SKM-1 treated with dmso at 0.1 percent for 144 hours (cell line): Measurements from ENCODE around the gene PRRT1.
"Not testable (repeated sequence)": the region's sequence is repeated elsewhere in the genome, so short reads cannot be mapped to it uniquely, and the experiment has no call there.

ENCODE experiments used
- DNase-seq: peaks from one replicate; lab custom pipeline; 2025; ENCODE audit not compliant: unreplicated experiment; lab: John Stamatoyannopoulos, UW

The PRRT1 gene

DNA sequence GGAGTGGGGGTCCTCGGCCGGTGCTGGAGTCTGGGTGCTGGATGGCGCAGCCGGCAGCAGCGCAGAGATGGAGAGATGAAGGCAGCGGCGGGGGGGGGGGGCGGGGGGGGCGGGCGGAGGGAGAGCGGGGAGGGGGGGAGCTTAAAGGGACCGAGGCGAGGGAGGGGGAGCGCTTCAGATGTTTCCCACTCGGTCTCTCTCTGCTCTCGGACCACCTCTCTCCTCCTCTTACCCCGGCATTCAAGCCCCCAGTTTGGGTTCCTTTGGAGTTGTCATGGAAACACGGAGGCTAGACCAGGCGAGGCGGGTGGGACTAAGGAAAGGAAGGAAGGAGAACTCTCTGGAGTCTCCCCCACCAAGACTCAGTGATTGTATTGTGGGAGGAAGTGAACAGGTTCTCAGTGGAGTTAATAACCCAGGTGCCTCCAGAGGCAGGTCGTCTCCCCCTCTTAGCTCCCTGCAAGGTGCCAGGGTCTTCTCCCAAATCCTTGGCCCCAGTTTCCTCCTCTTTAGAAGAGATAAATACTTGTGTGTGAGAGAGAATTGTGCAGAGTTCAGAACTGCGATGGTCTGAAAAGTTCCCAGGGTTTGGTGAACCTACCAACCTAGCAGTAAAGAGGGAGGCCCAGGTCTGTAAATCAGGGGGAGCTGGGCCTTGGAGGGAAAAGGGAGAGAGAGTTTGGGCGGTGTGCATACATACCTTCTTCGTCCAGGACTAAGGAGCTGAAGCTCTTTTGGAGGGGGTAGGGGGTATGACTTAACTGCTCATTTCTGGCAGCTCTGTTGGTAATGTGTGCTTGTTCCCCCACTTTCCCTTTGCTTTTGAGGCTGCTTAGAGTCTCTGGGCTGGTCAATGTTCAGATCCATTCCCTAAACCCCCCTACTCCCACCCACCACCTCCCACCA lies at the start of gene PRRT1:
TSS of gene PRRT1 (minus strand) at position 77 of the 906 bp plus-strand sequence. CDS start 112 bp downstream, outside the sequence.
- no peak for DNase-seq

DNA sequence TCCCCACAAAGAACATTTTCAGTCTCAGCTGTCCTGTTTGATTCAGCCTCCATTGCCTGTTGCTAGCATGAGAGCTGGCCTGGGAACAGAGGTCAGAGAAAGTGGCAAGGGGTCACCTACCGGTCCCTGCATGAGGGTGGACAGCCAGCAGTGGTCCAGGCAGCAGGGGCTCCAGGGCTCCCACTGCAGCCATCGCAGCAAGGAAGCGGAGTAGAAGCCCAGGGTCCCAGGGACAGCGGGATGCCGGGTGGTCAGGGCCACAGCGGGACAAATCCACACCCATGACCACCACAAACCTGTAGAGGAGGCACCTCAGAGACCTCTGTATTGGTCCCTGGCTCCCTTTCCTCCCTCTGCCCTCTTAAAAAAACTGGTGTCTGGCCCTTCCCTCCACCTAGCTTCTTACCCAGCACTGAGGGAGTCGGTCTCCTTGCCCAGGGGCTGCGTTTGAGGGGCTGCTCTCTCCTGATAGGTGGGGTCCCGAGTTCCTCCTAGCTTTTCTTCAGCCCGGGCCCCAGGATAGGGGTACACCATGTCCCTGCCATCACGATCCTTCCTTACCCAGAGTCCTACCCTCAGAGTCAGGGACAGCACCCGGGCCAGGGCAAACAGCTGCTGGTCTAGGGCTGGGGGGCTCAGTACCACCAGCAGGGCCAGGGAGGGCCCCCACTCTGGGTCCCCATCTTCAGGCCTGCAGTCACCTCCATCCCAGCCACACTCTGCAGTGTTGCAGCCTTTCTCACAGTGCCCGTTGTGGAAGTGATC lies 49.2 kb upstream of the PRRT1 start:
- DNase-seq = no peak

DNA sequence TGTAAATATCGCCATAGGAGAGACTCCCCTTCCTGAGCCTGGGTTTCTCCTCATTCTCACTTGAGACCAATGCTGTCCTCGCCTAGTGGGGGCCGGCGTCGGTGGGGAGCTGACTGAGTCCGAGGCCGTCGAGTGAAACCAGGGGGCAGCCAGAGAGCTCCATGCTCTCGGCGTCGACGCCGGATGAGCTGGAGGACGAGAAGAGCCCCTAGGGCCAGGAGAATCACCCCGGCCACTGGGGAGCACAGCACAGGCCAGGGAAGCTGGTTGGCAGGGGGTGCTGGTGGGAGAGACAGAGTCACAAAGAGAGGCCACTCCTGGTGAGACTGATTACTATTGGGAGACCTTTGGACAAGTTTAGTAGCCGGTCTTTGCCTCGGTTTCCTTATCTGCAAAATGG lies 47.1 kb upstream of the PRRT1 start:
- DNase-seq = no peak

DNA sequence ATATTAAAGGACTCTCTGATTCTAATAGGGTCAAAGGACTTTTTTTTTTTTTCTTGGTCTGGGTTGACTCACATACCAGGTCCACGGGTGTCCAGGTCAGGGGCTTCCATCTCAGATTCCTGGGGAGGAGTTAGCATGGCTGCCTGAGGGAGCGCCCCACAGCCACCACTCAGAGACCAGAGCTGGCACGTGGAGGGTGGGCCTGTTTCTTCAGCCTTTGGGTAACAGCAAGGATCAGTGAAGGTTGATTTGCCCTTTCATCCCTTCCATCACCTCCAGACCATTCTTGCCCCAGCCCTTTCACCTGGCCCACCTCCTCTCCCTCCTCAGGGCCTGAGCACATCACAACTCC lies 46.6 kb upstream of the PRRT1 start:
- DNase-seq = no peak

DNA sequence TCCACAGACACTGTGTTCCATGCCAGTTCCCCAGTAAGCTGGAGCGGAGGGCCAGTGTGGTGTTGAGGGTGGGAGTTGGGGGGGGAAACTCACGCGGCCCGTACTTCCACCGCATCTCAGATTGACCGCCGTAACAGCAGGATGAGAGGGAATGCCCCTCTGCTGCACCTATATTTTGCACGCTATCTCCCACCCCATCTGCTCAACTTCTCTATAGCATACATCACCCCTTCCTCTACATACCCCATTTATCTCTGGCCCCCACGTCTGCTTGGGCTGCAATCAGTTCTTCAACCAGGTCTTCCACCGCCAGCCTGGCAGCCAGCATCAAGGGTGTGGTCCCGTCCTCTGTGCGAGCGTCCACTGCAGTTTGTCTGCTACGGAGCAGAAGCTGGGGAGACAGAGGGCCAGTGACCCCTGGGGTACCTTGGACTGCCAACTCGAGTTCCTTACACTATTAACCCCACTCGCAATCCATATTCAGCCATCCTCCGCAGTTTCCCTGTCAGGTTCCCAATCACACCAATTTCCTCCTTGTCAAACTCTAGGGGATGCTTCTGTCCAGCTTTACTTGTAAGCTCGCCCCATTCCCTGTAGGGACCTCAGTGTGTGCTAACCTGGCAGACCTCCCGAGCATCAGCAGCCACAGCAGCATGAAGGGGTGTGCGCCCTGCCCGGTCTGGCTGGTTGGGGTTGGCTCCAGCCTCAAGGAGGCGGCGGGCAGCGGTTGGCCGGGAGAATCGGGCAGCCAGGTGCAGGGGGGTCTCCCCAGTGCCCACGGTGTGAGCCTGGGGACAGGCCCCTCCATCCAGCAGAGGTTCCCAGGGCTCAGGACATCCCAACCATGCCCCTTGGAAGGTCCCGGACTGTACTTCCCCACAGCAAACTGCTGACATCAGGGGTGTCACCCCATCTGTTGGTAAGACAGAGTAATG lies 45.2 kb upstream of the PRRT1 start:
- no peak for DNase-seq

DNA sequence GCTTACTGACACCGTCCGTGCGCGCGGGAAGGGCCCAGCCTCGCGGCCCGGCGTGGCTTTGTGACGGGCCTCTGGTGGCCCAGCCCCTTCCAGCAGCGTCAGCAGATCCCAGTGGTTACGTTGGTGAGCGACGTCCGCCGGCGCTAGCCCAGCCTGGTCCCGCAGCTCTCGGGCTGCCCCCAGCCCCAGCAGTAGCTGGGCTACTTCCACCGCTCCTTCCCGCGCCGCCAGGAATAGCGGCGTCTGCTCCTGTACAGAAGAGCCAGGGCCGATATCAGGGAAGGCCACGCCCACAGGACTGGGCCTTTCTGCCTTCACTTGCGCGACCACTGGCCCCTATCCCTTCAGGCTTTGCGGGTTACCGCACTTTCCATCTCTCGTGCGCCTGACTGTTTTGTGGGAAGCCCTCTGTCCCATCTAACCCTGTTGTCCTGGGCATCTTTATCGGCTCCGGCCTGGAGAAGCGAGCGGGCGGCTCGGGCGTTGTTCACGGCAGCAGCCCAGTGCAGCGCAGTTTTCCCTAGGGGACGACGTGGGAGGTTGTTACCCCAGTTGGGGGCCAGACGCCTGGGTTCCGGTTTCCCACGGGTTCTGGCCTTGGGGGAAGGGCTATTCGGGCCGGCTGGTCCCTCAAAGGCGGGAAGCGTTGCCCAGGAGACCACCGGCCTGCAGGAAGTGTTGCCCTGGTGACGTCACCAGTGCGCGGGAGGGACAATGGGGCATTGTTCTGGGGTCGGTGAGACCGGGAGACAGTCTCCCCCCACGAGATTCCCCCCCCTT lies 44.4 kb upstream of the PRRT1 start:
- DNase-seq = no peak

DNA sequence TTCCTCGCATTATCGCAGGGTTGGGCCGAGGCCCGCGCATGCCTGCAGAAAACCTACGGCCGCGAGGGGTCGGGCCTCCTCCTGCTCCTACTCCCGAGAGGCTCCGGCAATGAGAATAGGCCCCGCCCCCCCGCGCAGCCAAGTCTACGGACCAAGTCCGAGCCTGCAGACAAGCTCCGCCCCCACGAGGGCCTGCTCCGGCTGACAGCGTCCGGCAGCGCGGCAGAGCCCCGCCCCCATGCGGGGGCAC lies 43.8 kb upstream of the PRRT1 start:
- peak; percentile 98 for DNase-seq

DNA sequence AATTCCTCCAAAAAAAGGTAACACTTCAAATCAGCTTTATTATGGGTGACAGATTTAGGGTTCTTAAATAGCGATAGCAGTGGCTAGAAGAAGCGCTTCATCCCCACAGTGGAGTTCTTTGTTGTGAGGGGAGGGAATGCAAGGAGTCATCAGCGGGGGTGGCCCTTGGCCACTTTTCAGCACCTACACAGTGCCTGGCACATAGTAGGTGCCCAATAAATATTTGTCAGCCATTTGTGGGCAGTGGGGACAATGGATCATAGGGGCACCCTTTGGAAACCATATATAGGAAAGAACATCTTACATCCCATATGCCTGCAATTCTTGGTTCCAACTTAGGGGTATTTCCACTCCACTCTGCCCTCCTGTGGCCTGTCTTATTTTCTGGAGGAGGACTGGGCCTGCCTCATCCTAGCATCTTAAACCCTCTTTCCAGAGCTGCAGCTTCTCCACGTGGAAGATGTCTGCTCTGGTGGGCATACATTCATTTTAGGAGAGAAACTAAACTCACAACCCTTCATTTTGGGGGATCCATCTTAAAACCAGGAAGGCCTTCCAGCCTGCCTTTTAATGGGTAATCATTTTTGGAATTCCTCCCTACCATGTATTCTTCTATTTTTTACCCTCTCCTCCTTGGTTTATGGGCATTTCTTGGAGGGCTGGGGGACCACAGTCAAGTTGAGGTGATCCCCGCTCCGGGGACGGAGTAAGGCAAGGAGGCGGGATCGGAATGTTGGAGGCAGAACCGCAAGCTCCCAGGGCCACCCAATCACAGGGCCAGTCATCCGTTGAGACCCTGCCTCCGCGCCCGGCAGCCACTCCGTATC lies 43.3 kb upstream of the PRRT1 start:
- peak; percentile 60 for DNase-seq

DNA sequence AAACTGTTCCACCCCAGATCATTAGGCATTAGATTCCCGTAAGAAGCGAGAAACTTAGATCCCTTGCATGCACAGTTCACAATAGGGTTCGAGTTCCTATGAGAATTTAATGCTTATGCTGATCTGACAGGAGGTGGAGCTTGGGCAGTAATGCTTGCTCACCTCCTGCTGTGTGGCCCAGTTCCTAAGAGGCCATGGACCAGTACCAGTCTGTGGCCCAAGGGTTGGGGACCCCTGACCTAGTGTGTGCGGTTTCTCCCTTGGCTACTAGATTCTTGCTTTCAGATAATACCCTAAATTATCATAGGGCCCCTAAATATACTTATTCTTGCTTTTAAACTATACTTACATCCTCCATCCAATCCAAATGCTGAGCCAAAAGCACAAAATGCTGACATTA lies 42.6 kb upstream of the PRRT1 start:
- no peak for DNase-seq

DNA sequence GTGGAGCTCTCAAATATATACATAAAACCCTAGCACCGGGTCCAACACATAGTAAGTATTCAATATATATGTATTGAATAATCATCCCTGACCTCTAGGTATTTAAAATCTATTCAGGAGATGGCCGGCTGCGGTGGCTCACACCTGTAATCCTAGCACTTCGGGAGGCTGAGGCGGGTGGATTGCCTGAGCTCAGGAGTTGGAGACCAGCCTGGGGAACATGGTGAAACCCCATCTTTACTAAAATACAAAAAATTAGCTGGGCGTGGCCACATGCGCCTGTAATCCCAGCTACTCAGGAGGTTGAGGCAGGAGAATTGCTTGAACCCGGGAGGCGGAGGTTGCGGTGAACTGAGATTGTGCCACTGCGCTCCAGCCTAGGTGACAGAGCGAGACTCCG lies 41.4 kb upstream of the PRRT1 start:
- DNase-seq = not testable (repeated sequence)

DNA sequence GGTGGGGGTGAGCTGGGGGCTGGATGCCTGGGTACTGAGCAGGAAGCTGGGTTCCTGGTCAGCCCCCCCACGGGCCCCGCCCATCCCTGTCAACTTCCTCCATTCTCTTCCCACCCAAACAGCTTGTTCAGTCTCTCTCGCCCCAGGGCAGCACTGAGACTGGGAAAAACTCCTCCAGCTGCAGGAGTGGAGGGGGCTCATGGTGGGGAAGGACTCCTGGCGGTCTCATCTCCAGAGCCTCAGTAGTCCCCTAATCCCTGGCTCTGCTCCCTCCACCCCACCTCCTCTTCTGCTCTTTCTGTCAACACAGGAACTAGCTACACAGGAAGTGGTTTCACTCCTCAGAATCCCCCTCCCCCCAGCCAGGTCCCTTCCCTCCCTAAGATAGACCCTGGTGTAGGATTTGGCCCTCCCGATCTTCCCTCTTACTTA lies 40.9 kb upstream of the PRRT1 start, which contains the start of gene GPSM3:
TSS of gene GPSM3 (minus strand) at position 36 of the 432 bp plus-strand sequence. CDS start 130 bp downstream, outside the sequence.
- DNase-seq = peak; percentile 72

DNA sequence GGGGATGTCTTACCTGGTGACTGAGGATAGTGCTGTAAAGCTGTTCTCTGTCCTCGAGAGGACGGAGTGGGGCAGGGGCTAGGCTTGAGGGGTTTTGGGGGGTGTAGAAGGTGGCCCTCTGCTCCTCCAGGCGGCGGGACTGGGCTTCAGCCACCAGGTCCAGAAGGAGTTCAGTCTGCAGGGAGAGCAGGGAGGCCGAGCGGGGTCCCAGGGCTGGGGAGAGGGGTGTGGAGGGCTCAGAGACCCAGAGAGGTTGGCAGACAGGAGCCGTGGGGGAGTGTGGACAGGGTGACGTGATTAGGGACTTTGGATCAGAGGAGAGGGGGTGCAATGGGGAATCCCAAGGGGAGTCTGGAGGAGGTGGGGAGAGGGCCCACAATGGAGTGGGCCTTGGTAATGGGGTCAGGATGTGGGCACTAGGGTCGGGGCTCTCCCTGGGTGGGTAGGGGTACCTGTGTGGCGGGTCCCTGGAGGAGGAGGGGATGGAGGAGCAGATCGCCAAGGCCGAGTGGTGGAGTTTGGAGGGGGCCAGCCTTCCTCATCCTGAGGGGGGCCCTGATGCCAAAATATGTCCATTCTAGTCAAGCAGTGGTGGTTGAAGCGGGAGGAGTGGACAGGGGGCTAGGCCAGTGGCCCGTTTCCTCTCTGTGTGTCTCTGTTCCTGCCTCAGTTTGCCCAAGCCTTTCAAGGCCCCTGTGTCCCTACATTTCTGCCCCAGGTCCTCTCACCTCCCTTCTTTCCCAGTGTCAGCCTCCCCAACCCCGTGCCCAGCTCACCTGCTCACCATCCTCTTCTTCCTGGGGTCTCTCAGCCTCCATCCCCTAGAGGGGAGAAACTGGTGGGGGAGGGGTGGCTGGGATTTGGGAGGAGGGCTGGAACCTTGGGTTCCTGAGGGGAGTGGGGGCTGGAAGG lies 40.2 kb upstream of the PRRT1 start:
- DNase-seq = no peak

DNA sequence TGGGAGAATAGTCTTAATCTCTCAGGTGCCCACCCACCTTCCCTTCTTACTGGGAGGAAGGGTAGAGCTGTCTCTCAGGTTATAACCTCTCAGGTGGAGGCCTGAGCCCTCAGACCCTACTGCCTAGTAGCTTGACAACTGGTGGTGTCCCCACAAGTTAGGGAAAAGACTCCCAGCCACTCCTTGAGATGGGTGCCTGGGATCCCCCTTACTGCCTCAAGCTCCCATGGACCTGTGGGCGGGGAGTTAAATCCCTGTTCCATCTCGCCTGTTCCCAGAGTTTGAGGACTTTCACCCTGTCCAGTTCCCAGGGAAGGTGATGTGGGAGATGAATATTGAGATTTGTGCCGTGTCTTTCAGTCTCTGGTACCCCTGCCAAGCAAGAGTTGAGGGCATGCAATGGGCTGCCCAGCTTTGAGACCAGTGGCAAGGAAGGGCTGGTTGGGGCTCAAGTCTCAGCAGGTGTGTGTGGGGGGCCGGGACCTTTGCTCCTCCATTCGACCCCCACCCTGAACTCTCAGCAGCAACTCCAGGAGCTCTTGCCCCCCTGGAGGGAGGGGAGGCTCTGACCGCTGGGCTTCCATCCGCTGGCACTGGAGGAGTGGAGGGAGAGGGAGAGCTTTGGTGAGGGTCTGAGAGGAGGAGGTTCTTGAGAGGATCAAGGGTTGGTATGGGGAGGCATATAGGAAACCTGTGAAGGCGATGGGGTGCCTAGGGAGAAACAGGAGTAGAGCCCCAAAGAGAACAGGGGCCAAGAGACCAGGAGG lies 39.4 kb upstream of the PRRT1 start:
- no peak for DNase-seq

DNA sequence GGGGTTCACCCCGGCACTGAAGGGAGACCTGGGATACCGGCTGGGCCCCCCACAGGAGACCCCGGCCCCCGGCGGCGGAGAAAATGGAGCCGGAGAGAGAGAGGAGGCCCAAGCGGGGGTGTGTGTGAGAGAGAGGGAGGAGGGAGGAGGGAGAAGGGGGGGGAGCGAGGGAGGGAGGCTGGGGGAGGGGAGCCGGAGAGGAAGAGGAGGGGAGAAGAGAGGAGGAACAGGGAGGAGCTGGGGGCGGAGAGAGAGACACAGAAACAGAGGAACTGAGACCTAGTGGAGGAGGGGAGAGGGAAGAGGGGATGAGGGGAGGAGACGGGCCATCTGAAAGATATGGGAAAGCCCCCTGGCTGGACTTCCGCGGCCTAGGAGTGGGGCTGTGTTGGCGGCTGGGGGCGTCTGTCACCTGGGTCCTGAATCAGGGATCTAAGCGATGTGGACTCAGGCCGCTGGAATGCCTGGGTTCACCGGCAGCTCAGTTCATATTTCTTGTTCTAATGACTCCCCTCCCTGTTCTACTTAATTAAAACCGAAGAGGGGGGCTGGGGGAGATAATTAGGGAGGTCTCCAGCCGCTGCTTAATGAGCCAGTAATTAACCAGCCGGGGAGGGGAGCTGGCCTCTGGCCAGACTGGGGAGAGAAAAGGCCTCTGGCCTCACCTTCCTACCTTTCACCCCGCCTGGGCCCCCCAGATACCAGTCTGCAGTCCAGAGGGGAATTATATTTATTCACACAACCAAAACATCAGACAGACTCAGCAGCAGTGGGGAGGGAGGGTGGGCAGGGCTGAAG lies 38.5 kb upstream of the PRRT1 start, which contains the start of gene PBX2:
TSS of gene PBX2 (minus strand) at position 149 of the 798 bp plus-strand sequence. CDS start 287 bp downstream, outside the sequence.
- peak; percentile 92 for DNase-seq

DNA sequence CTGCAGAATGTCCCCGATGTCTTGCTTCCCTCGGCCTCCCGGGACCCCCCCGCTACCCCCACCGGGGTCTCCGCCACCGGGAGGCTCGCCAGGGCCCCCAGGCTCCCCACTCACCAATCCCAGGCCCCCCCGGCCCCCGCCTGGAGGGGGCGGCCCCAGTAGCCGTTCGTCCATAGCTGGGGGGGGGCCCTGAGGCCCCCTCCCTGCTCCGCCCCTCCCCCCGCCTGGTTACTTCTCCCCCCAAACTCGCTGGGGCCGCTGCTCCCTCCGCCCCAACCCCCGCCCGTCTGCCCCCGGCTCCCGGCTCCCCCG lies 38.0 kb upstream of the PRRT1 start:
- DNase-seq = no peak

DNA sequence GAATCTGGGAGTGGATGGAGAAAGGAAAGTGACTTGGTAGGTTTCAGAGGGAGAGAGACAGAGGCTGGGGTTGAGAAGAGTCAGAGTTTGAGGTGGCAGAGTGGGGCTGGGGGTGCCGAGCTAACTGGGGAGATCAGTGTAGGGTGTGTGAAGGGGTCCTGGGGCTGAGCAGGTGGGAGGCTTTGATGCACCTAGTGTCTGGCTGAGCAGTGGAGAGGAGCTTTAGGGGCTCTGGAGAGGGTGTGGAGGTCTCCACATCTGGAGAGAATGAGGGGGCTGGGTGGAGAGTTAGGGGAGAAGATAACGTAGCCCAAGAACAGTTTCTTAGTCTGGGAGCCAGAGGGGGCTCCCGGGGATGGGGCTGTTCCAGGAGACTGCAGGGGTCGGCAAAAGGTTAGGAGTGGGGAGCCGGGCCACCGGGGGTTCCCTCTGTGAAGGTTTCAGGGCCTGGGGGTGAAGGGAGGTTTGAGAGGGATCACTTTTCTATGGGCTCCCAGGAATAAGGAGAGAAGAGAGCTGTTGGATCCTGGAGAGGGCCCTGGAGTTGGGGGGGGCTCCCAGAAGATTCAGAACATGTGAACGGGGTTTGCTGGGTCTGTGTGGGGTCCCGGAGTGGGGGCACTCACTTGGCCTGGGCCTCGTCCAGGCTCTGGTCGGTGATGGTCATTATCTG lies 37.5 kb upstream of the PRRT1 start:
- no peak for DNase-seq
